Mesenchymal stem cell (in vitro differentiated cells and primary cell): ENCODE data around the gene IGF2R.
A peak's percentile ranks its signal among the peaks of the same experiment; 100 is the strongest.

Experiments used
- DNase-seq: peaks from one replicate; pipeline ENCODE4 v3.0.0-alpha.2; 2013
- H2AFZ ChIP-seq: one replicate; pipeline ENCODE4 v1.6.1; 2013; ENCODE audit warnings: low read depth, mild to moderate bottlenecking, control low read depth, inconsistent platforms, low read length, moderate library complexity
- H2AK5ac ChIP-seq: 2 replicates; pipeline ENCODE4 v1.6.1; 2013; ENCODE audit warnings: low read length, moderate library complexity, mild to moderate bottlenecking, inconsistent platforms; ENCODE audit not compliant: severe bottlenecking
- H2BK120ac ChIP-seq: one replicate; pipeline ENCODE4 v1.6.1; 2013; ENCODE audit warnings: low read depth, mild to moderate bottlenecking, inconsistent platforms, low read length, moderate library complexity
- H2BK12ac ChIP-seq, 2 experiments: one replicate each; pipeline ENCODE4 v1.6.1; 2013; ENCODE audit warnings: inconsistent platforms in 2 of 2, low read length in 2 of 2, mild to moderate bottlenecking in 2 of 2, moderate library complexity in 2 of 2, control low read depth in 1 of 2
- H2BK15ac ChIP-seq: one replicate; pipeline ENCODE4 v1.6.1; 2013; ENCODE audit warnings: mild to moderate bottlenecking, low read depth, inconsistent platforms; ENCODE audit not compliant: poor library complexity, severe bottlenecking
- H2BK5ac ChIP-seq: 2 replicates; pipeline ENCODE4 v1.6.1; 2013; ENCODE audit warnings: low read depth, mild to moderate bottlenecking, low read length, control low read depth, inconsistent platforms; ENCODE audit not compliant: poor library complexity, severe bottlenecking
- H3K14ac ChIP-seq, 2 experiments: one replicate each; pipeline ENCODE4 v1.6.1; 2013; ENCODE audit warnings: inconsistent platforms in 2 of 2, low read length in 2 of 2, control low read depth in 1 of 2, mild to moderate bottlenecking in 1 of 2, moderate library complexity in 1 of 2
- H3K18ac ChIP-seq, 2 experiments: one replicate each; pipeline ENCODE4 v1.6.1; 2013; ENCODE audit warnings: inconsistent platforms in 2 of 2, low read length in 2 of 2, control low read depth in 1 of 2, low read depth in 1 of 2, mild to moderate bottlenecking in 1 of 2
- H3K23ac ChIP-seq, 2 experiments: one replicate each; pipeline ENCODE4 v1.6.1; 2013; ENCODE audit warnings: inconsistent platforms in 2 of 2, low read length in 2 of 2, mild to moderate bottlenecking in 2 of 2, moderate library complexity in 2 of 2, control low read depth in 1 of 2
- H3K27ac ChIP-seq: 2 replicates; pipeline ENCODE4 v1.5.1; 2013; ENCODE audit warnings: mild to moderate bottlenecking, moderate library complexity, low read length, control low read depth, inconsistent platforms; ENCODE audit not compliant: poor library complexity, severe bottlenecking
- H3K27me3 ChIP-seq, 2 experiments: 2 replicates each; pipeline versions ENCODE4 v1.6.1 to v1.7.0; 2013; ENCODE audit warnings: low read length in 2 of 2, mild to moderate bottlenecking in 2 of 2, moderate library complexity in 2 of 2, control low read depth in 1 of 2, inconsistent platforms in 1 of 2; ENCODE audit not compliant: control insufficient read depth in 1 of 2, insufficient read depth in 1 of 2
- H3K36me3 ChIP-seq, 2 experiments: 2 replicates each; pipeline versions ENCODE4 v1.6.1 to v1.7.0; 2013; ENCODE audit warnings: low read length in 2 of 2, control low read depth in 1 of 2, inconsistent platforms in 1 of 2, low read depth in 1 of 2, mild to moderate bottlenecking in 1 of 2; ENCODE audit not compliant: insufficient read depth in 2 of 2, control insufficient read depth in 1 of 2
- H3K4ac ChIP-seq, 2 experiments: one replicate each; pipeline ENCODE4 v1.6.1; 2013; ENCODE audit warnings: inconsistent platforms in 2 of 2, low read length in 2 of 2, mild to moderate bottlenecking in 2 of 2, moderate library complexity in 2 of 2, control low read depth in 1 of 2, low read depth in 1 of 2
- H3K4me1 ChIP-seq: 2 replicates; pipeline ENCODE4 v1.6.1; 2013; ENCODE audit warnings: low read depth, low read length, control low read depth; ENCODE audit not compliant: control insufficient read depth, insufficient read depth
- H3K4me2 ChIP-seq: 2 replicates; pipeline ENCODE4 v1.6.1; 2013; ENCODE audit warnings: low read length, mild to moderate bottlenecking, inconsistent platforms; ENCODE audit not compliant: poor library complexity, severe bottlenecking
- H3K4me3 ChIP-seq, 2 experiments: 2 replicates each; pipeline versions ENCODE4 v1.5.1 to v1.7.0; 2013; ENCODE audit warnings: low read length in 2 of 2, mild to moderate bottlenecking in 2 of 2, control low read depth in 1 of 2, low read depth in 1 of 2; ENCODE audit not compliant: insufficient read depth in 1 of 2
- H3K79me1 ChIP-seq: replicated peaks from 2 replicates; pipeline ENCODE4 v1.6.1; 2013; ENCODE audit warnings: mild to moderate bottlenecking, control low read depth, low read length, inconsistent platforms; ENCODE audit not compliant: poor library complexity, severe bottlenecking
- H3K9ac ChIP-seq: 2 replicates; pipeline ENCODE4 v1.7.0; 2013; ENCODE audit warnings: mild to moderate bottlenecking, low read length, moderate library complexity
- H3K9me3 ChIP-seq: 2 replicates; pipeline ENCODE4 v1.7.0; 2013; ENCODE audit warnings: mild to moderate bottlenecking, low read length; ENCODE audit not compliant: control insufficient read depth
- H4K8ac ChIP-seq: one replicate; pipeline ENCODE4 v1.6.1; 2013; ENCODE audit warnings: inconsistent platforms, mild to moderate bottlenecking, low read length, moderate library complexity
- H4K91ac ChIP-seq: one replicate; pipeline ENCODE4 v1.6.1; 2013; ENCODE audit warnings: mild to moderate bottlenecking, low read length, inconsistent platforms
- WGBS: methylation state at CpG from one replicate; pipeline ENCODE4 v1.1.7; 2013; ENCODE audit warnings: mixed read lengths; 5-methylcytosine and 5-hydroxymethylcytosine counted together

The IGF2R gene

GRCh38 chr6:159933077-159933476 is 35.8 kb upstream of the IGF2R start:
- Histone ChIP-seq H2BK5ac (no peak overlapping the region), H3K79me1 (no peaks in the 10 kb centered on the region), H2BK15ac (no peak overlapping the region), H2AFZ (no peak overlapping the region), H3K14ac (no peak overlapping the region), H4K91ac (no peak overlapping the region), H2BK12ac (no peak overlapping the region), H3K36me3 (no peaks in the 10 kb centered on the region), H2AK5ac (peak overlapping the region; percentile 49), H3K27ac (no peak overlapping the region), H3K4me2 (no peak overlapping the region), H3K9me3 (peaks cover 5% of the 10 kb centered on the region), H3K9ac (no peak overlapping the region), H3K27me3 (no peaks in the 10 kb centered on the region), H3K23ac (no peak overlapping the region), H3K4ac (no peak overlapping the region), H3K4me1 (peaks cover 14% of the 10 kb centered on the region), H3K4me3 (no peak overlapping the region), H4K8ac (no peak overlapping the region), H2BK120ac (no peak overlapping the region), H3K18ac (no peak overlapping the region)
- 56% methylated on average over 1 of the region's 1 CpG for WGBS
- DNase-seq: no peak

GRCh38 chr6:159934181-159934580 is 34.7 kb upstream of the IGF2R start:
- Histone ChIP-seq H4K91ac (no peak overlapping the region), H3K14ac (no peak overlapping the region), H2BK5ac (no peak overlapping the region), H3K4ac (no peak overlapping the region), H3K27me3 (no peaks in the 10 kb centered on the region), H3K36me3 (no peaks in the 10 kb centered on the region), H4K8ac (no peak overlapping the region), H3K18ac (no peak overlapping the region), H3K4me2 (no peak overlapping the region), H3K27ac (no peak overlapping the region), H3K9me3 (peaks cover 5% of the 10 kb centered on the region), H3K23ac (no peak overlapping the region), H2AK5ac (peak overlapping the region; percentile 27), H2BK120ac (no peak overlapping the region), H3K79me1 (no peaks in the 10 kb centered on the region), H2BK15ac (no peak overlapping the region), H2BK12ac (no peak overlapping the region), H2AFZ (no peak overlapping the region), H3K4me3 (no peak overlapping the region), H3K4me1 (peaks cover 14% of the 10 kb centered on the region), H3K9ac (no peak overlapping the region)
- WGBS: 76% methylated on average over 4 of the region's 4 CpGs
- DNase-seq: no peak

- Histone ChIP-seq H3K4me1 (peaks cover 12% of the 10 kb centered on the region), H3K14ac (no peak overlapping the region), H2AK5ac (no peak overlapping the region), H3K18ac (no peak overlapping the region), H3K36me3 (no peaks in the 10 kb centered on the region), H2AFZ (no peak overlapping the region), H3K79me1 (no peaks in the 10 kb centered on the region), H3K4me3 (no peak overlapping the region), H3K9me3 (peaks cover 5% of the 10 kb centered on the region), H2BK5ac (no peak overlapping the region), H4K8ac (no peak overlapping the region), H3K27ac (peak overlapping the region; percentile 20), H3K4me2 (no peak overlapping the region), H3K27me3 (no peaks in the 10 kb centered on the region), H4K91ac (no peak overlapping the region), H3K23ac (no peak overlapping the region), H2BK15ac (no peak overlapping the region), H2BK120ac (no peak overlapping the region), H2BK12ac (no peak overlapping the region), H3K9ac (no peak overlapping the region), H3K4ac (no peak overlapping the region)
- no CpG with 5 or more reads among the region's 2 CpGs for WGBS
- DNase-seq: no peak
These were observed 33.8 kb upstream of the IGF2R start for GRCh38 chr6:159935065-159935464.

- no peak overlapping the region for H4K91ac ChIP-seq
- over 99% methylated on average over 2 of the region's 2 CpGs for WGBS
These were observed 33.2 kb upstream of the IGF2R start for GRCh38 chr6:159935633-159936032.

More at GRCh38 chr6:159935633-159936032, 33.2 kb upstream of the IGF2R start:
- no peak overlapping the region for H3K4ac ChIP-seq
- H4K8ac ChIP-seq: no peak overlapping the region
- no peak overlapping the region for H3K9ac ChIP-seq
- no peak overlapping the region for H3K23ac ChIP-seq
- no peak overlapping the region for H2BK15ac ChIP-seq
- H2BK120ac ChIP-seq: no peak overlapping the region
- H2BK5ac ChIP-seq: no peak overlapping the region
- no peak overlapping the region for H3K4me3 ChIP-seq
- no peak overlapping the region for H2BK12ac ChIP-seq
- no peaks in the 10 kb centered on the region for H3K79me1 ChIP-seq
- H3K14ac ChIP-seq: no peak overlapping the region
- DNase-seq: no peak
- no peaks in the 10 kb centered on the region for H3K36me3 ChIP-seq
- H2AFZ ChIP-seq: no peak overlapping the region
- no peak overlapping the region for H3K27ac ChIP-seq
- no peaks in the 10 kb centered on the region for H3K27me3 ChIP-seq
- H3K18ac ChIP-seq: no peak overlapping the region
- peaks cover 10% of the 10 kb centered on the region for H3K4me1 ChIP-seq
- peaks cover 5% of the 10 kb centered on the region for H3K9me3 ChIP-seq
- H2AK5ac ChIP-seq: no peak overlapping the region
- H3K4me2 ChIP-seq: no peak overlapping the region
